Ishikawa (cell line): Measurements from ENCODE around the gene ZNF525.

Source experiments
- CEBPB ChIP-seq: IDR thresholded peaks from 2 replicates; pipeline ENCODE4 v1.6.1; 2012
- CREB1 ChIP-seq: IDR thresholded peaks from 2 replicates; pipeline ENCODE4 v1.6.1; 2012; ENCODE audit warnings: low read depth
- EGR1 ChIP-seq: IDR thresholded peaks from 2 replicates; pipeline ENCODE4 v1.6.1; 2012
- EP300 ChIP-seq: IDR thresholded peaks from 2 replicates; pipeline ENCODE4 v1.6.1; 2012; ENCODE audit warnings: borderline replicate concordance
- FOXM1 ChIP-seq: IDR thresholded peaks from 2 replicates; pipeline ENCODE4 v1.6.1; 2012; ENCODE audit warnings: low read depth, borderline replicate concordance
- MAX ChIP-seq: IDR thresholded peaks from 2 replicates; pipeline ENCODE4 v1.6.1; 2012
- NFIC ChIP-seq: IDR thresholded peaks from 2 replicates; pipeline ENCODE4 v1.6.1; 2012
- RAD21 ChIP-seq: IDR thresholded peaks from 2 replicates; pipeline ENCODE4 v1.6.1; 2012; ENCODE audit warnings: low read depth
- REST ChIP-seq: IDR thresholded peaks from 2 replicates; pipeline ENCODE4 v1.6.1; 2012; ENCODE audit warnings: low read depth, mild to moderate bottlenecking
- TAF1 ChIP-seq: IDR thresholded peaks from 2 replicates; pipeline ENCODE4 v1.6.1; 2012; ENCODE audit warnings: low read depth, mild to moderate bottlenecking
- TCF12 ChIP-seq: IDR thresholded peaks from 2 replicates; pipeline ENCODE4 v1.6.1; 2012; ENCODE audit warnings: low read depth
- TEAD4 ChIP-seq: IDR thresholded peaks from 2 replicates; pipeline ENCODE4 v1.6.1; 2012
- USF1 ChIP-seq: IDR thresholded peaks from 2 replicates; pipeline ENCODE4 v1.6.1; 2012
- YY1 ChIP-seq: IDR thresholded peaks from 2 replicates; pipeline ENCODE4 v1.6.1; 2012; ENCODE audit warnings: low read depth
- ZBTB7A ChIP-seq: IDR thresholded peaks from 2 replicates; pipeline ENCODE4 v1.6.1; 2012; ENCODE audit warnings: low read depth

Gene ZNF525

GRCh38 chr19:53389571-53389970, 24.1 kb downstream of the ZNF525 start:
- TF ChIP-seq CREB1 (no peak), TAF1 (no peak), USF1 (no peak)

- TF ChIP-seq MAX (no peak), REST (no peak), ZBTB7A (no peak), NFIC (no peak), FOXM1 (no peak), TAF1 (no peak), TEAD4 (no peak), USF1 (no peak), TCF12 (no peak), RAD21 (no peak), EP300 (no peak), EGR1 (no peak), YY1 (no peak), CEBPB (no peak), CREB1 (no peak)
These were observed 24.5 kb downstream of the ZNF525 start for GRCh38 chr19:53389978-53390377.

- TF ChIP-seq RAD21 (no peak), YY1 (no peak), REST (no peak), EP300 (no peak), USF1 (no peak)
These were observed 29.0 kb downstream of the ZNF525 start for GRCh38 chr19:53394522-53394973.

- no peak for TF ChIP-seq EP300
- TF ChIP-seq TAF1, result peak; percentile 38; the same call in 1 of the 2 replicates
These were observed 29.7 kb downstream of the ZNF525 start, which contains the start of gene ZNF765 for GRCh38 chr19:53394974-53395839. ZNF765 (plus strand) TSS chr19:53395149; CDS start chr19:53398016, 2,867 bp downstream.

- TF ChIP-seq YY1 (no peak), CEBPB (no peak), TEAD4 (no peak), RAD21 (no peak), NFIC (no peak), TAF1 (no peak), EGR1 (no peak), TCF12 (no peak), EP300 (no peak), USF1 (no peak), REST (no peak), ZBTB7A (no peak), MAX (no peak), FOXM1 (no peak), CREB1 (no peak)
These were observed 31.0 kb downstream of the ZNF525 start for GRCh38 chr19:53396525-53396868.
